Measurements from ENCODE around the gene TCIRG1.

TCIRG1 gene

DNA sequence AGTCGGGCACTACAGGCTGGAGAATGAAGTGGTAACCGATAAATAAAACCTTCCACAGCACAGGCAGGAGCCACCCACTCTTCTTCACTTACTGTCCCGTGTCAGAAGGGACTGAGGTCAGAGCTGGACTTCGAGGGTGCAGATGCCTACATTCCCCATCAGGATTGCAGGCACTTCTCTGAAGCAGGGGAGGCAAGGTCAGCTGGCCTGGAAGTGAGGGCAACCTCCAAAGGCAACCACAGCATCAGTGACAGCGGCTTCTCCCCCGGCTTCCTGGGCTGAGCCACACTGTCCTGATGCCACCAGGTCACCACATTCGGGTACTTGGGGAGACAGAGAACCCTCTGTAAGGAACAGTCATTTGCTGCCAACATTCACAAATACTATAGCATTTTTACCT is 22.7 kb downstream of the TCIRG1 start:
- no peak for DNase-seq (ENCODE audit: insufficient read length, low spot score)
- no peak for FAIRE-seq
- TF ChIP-seq TAF1 (IDR thresholded peaks at IDR 0.05; ENCODE audit: low read depth, low read length): no peak
- no peak for TF ChIP-seq POLR2AphosphoS5 (IDR thresholded peaks at IDR 0.05; ENCODE audit: low read depth, low read length)
- no peak for TF ChIP-seq POU2F2 (IDR thresholded peaks at IDR 0.05; ENCODE audit: low read depth, low read length)
- TF ChIP-seq SPI1 (IDR thresholded peaks at IDR 0.05; ENCODE audit: low read depth, low read length): no peak
- TF ChIP-seq PAX5 (IDR thresholded peaks at IDR 0.05; ENCODE audit: insufficient read depth, low read length, severe bottlenecking): no peak
- no peak for TF ChIP-seq POLR2A (IDR thresholded peaks at IDR 0.05; ENCODE audit: low read depth, low read length)

DNA sequence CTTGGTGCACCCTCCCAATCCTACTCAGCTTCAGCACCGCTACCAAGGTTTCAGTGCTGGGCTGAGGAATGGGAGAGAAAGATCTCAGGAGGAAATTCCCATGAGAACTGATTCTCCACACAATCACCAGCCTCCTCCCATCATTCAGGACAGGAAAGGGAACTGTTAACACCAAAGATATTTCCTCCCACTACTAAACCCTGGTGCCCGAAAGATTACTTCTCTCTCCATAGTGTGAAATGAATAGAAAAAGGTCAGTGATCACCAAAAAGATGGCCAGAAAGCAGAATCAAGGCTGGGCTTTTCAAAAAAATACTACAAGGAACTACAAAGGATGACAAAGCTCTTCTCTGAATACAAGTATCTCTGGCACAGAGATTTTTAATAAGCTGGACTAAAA is 26.1 kb downstream of the TCIRG1 start:
- DNase-seq (ENCODE audit: insufficient read length, low spot score) (no peak), FAIRE-seq (no peak)
- TF ChIP-seq TAF1 (IDR thresholded peaks at IDR 0.05; ENCODE audit: low read depth, low read length) (no peak), POU2F2 (IDR thresholded peaks at IDR 0.05; ENCODE audit: low read depth, low read length) (no peak), POLR2A (IDR thresholded peaks at IDR 0.05; ENCODE audit: low read depth, low read length) (no peak)

DNA sequence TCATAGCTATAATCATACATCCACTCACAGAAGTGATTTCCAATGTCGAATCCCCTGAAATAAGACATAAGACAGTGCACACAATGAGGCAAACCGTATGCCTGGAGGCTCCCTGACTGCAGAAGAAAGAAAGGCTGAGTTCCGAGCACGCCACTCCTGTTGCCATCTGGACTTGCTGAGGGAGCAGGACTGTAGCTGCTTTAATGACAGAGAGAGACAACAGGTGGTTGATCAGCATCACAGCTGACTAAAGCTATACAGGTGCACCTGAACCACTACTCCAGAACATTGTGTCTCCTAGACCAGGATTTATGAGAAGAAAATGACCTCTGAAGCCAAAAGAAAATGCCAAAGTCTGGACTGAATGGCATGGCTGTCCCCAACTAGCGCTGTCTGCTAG is 27.0 kb downstream of the TCIRG1 start:
- no peak for FAIRE-seq
- TF ChIP-seq PAX5 (IDR thresholded peaks at IDR 0.05; ENCODE audit: insufficient read depth, low read length, severe bottlenecking): no peak
- no peak for TF ChIP-seq POLR2AphosphoS5 (IDR thresholded peaks at IDR 0.05; ENCODE audit: low read depth, low read length)
- no peak for TF ChIP-seq SPI1 (IDR thresholded peaks at IDR 0.05; ENCODE audit: low read depth, low read length)
- TF ChIP-seq POU2F2 (IDR thresholded peaks at IDR 0.05; ENCODE audit: low read depth, low read length): no peak
- DNase-seq (ENCODE audit: insufficient read length, low spot score): no peak

- FAIRE-seq (no peak), DNase-seq (ENCODE audit: insufficient read length, low spot score) (no peak)
- TF ChIP-seq TAF1 (IDR thresholded peaks at IDR 0.05; ENCODE audit: low read depth, low read length) (no peak), SPI1 (IDR thresholded peaks at IDR 0.05; ENCODE audit: low read depth, low read length) (no peak), POLR2AphosphoS5 (IDR thresholded peaks at IDR 0.05; ENCODE audit: low read depth, low read length) (0 out of 2 replicates have a peak, but pooled peaks have one; percentile 44), POLR2A (IDR thresholded peaks at IDR 0.05; ENCODE audit: low read depth, low read length) (no peak; the same call in 1 of the 2 replicates), POU2F2 (IDR thresholded peaks at IDR 0.05; ENCODE audit: low read depth, low read length) (no peak), PAX5 (IDR thresholded peaks at IDR 0.05; ENCODE audit: insufficient read depth, low read length, severe bottlenecking) (no peak)
Measured at GRCh38 chr11:68066742-68067141, 27.9 kb downstream of the TCIRG1 start.

- no peak for DNase-seq (ENCODE audit: insufficient read length, low spot score)
- TF ChIP-seq POU2F2 (IDR thresholded peaks at IDR 0.05; ENCODE audit: low read depth, low read length) (no peak), SPI1 (IDR thresholded peaks at IDR 0.05; ENCODE audit: low read depth, low read length) (no peak), POLR2A (IDR thresholded peaks at IDR 0.05; ENCODE audit: low read depth, low read length) (no peak), PAX5 (IDR thresholded peaks at IDR 0.05; ENCODE audit: insufficient read depth, low read length, severe bottlenecking) (no peak), POLR2AphosphoS5 (IDR thresholded peaks at IDR 0.05; ENCODE audit: low read depth, low read length) (no peak), TAF1 (IDR thresholded peaks at IDR 0.05; ENCODE audit: low read depth, low read length) (no peak)
- FAIRE-seq: no peak
Measured at GRCh38 chr11:68067991-68068390, 29.2 kb downstream of the TCIRG1 start.

- FAIRE-seq (no peak), DNase-seq (ENCODE audit: insufficient read length, low spot score) (no peak)
- TF ChIP-seq POLR2AphosphoS5 (IDR thresholded peaks at IDR 0.05; ENCODE audit: low read depth, low read length) (no peak), TAF1 (IDR thresholded peaks at IDR 0.05; ENCODE audit: low read depth, low read length) (no peak), POLR2A (IDR thresholded peaks at IDR 0.05; ENCODE audit: low read depth, low read length) (no peak), PAX5 (IDR thresholded peaks at IDR 0.05; ENCODE audit: insufficient read depth, low read length, severe bottlenecking) (no peak), SPI1 (IDR thresholded peaks at IDR 0.05; ENCODE audit: low read depth, low read length) (no peak), POU2F2 (IDR thresholded peaks at IDR 0.05; ENCODE audit: low read depth, low read length) (no peak)
Measured at GRCh38 chr11:68071281-68072048, 32.6 kb downstream of the TCIRG1 start.

DNA sequence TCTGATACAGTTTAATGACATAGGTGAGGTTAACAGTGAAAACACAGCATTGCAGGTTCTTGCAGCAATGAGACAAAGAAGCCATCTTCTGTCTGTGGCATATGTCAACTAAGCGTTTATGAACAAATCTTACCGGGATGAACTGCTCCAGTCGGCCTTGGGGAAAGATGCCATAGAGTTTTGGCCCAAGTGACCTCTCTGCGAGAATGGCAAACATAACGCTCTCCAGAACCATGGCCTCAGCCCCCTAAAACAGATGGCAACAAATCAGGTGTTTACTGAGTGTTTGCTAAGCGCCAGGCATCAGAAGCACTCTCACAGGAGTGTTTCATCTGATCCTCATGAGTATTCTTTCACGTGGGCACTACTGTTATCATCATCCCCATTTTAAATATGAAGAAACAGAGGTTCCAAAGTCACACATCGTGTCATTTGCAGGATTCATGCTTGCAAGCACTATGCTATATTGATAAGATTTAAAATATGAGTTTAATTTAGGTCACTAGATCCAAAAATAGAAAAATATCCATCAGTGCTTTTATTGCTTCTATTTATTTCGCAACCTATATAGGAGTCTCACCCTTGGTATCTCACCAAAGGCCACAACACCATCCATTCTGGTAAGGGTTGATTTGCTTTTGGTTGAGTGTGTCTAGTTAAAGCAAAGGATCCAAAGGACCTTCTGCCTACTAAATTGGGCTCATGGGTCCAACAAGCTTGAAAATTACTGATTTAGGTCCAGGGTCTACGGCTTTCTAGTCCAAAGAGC is 35.9 kb downstream of the TCIRG1 start:
- no peak for FAIRE-seq

DNA sequence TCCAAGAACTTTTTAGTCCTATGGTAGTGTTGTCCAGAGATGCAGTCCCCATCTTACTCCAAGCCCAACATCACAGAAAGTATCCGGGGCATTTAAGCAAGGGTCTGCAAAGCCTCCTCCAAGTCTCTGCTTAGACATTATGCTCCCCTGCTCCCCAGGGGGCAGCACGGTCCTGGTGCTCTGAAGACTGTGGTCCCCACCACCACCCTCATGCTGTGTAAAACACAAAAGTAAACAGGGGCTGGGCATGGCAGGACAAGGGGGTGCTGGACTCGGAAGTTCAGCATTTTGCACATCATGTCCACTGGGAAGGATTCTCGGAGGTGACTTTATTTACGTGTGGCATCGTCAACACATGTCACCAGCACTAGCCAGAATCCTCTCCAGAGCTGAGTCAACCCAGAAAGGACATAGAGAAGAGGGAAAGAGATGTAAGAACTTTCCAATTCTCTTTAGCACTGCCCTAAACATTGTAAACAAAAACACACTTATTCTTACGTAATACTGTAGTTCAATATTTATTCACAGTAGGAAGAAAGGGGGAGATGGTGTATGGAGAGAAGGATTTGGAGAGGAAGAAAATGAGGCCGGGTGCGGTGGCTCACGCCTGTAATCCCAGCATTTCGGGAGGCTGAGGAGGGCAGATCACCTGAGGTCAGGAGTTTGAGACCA is 37.7 kb downstream of the TCIRG1 start:
- TF ChIP-seq PAX5 (IDR thresholded peaks at IDR 0.05; ENCODE audit: insufficient read depth, low read length, severe bottlenecking): no peak
- no peak for TF ChIP-seq TAF1 (IDR thresholded peaks at IDR 0.05; ENCODE audit: low read depth, low read length)
- no peak for TF ChIP-seq POU2F2 (IDR thresholded peaks at IDR 0.05; ENCODE audit: low read depth, low read length)
- TF ChIP-seq POLR2A (IDR thresholded peaks at IDR 0.05; ENCODE audit: low read depth, low read length): no peak
- no peak for TF ChIP-seq POLR2AphosphoS5 (IDR thresholded peaks at IDR 0.05; ENCODE audit: low read depth, low read length)
- TF ChIP-seq SPI1 (IDR thresholded peaks at IDR 0.05; ENCODE audit: low read depth, low read length): no peak
- FAIRE-seq (no peak), DNase-seq (ENCODE audit: insufficient read length, low spot score) (no peak)

More for the DNA sequence above, 35.9 kb downstream of the TCIRG1 start:
- TF ChIP-seq PAX5 (IDR thresholded peaks at IDR 0.05; ENCODE audit: insufficient read depth, low read length, severe bottlenecking) (no peak), POLR2A (IDR thresholded peaks at IDR 0.05; ENCODE audit: low read depth, low read length) (no peak), SPI1 (IDR thresholded peaks at IDR 0.05; ENCODE audit: low read depth, low read length) (no peak), POLR2AphosphoS5 (IDR thresholded peaks at IDR 0.05; ENCODE audit: low read depth, low read length) (no peak), POU2F2 (IDR thresholded peaks at IDR 0.05; ENCODE audit: low read depth, low read length) (no peak), TAF1 (IDR thresholded peaks at IDR 0.05; ENCODE audit: low read depth, low read length) (no peak)
- no peak for DNase-seq (ENCODE audit: insufficient read length, low spot score)

Measured in GM12891 (cell line).